Right renal cortex interstitium (tissue), 3 donors: ENCODE results near the gene GRM8. TPM values are rescaled to one million over a fixed set of nuclear protein-coding genes. Genes with fewer than 3 reads are reported as not detected.

Experiments
- DNase-seq, 3 donors: peaks; one replicate each; pipeline ENCODE4 v3.0.0-alpha.2; 2013; ENCODE audit warnings: low read depth in 3 of 3, low spot score in 2 of 3
- polyA plus RNA-seq, 3 donors: library from polyadenylated mRNA; unstranded; fragments of 120-200 nt; gene quantifications; one replicate each; pipeline ENCODE4 v1.2.1, GENCODE V29; 2013; ENCODE audit not compliant: insufficient read length in 3 of 3

Gene GRM8
- polyA plus RNA-seq, 3 donors = 8.6 to 12.6 (median 8.8) TPM

GRCh38 chr7:127152423-127152822 lies 100.3 kb downstream of the GRM8 start:
- DNase-seq = no peak

GRCh38 chr7:127151379-127151778 lies 101.4 kb downstream of the GRM8 start:
- DNase-seq = no peak

GRCh38 chr7:127150543-127150942 lies 102.2 kb downstream of the GRM8 start:
- no peak for DNase-seq

GRCh38 chr7:127146746-127147536 lies 105.8 kb downstream of the GRM8 start:
- no peak for DNase-seq

- no peak for DNase-seq
Observed at GRCh38 chr7:127137146-127137545, 115.6 kb downstream of the GRM8 start.

GRCh38 chr7:127135871-127136485 lies 116.8 kb downstream of the GRM8 start:
- no peak for DNase-seq

GRCh38 chr7:127123220-127123619 lies 129.5 kb downstream of the GRM8 start:
- DNase-seq = no peak

GRCh38 chr7:127119517-127119916 lies 133.2 kb downstream of the GRM8 start:
- DNase-seq = no peak

- no peak for DNase-seq
Observed at GRCh38 chr7:127114742-127115265, 137.9 kb downstream of the GRM8 start.

GRCh38 chr7:127107601-127108007 lies 145.1 kb downstream of the GRM8 start:
- DNase-seq = peak; percentile 58 to 74 (median 61)

- no peak for DNase-seq
Observed at GRCh38 chr7:127093340-127093739, 159.4 kb downstream of the GRM8 start.

GRCh38 chr7:127091620-127092019 lies 161.1 kb downstream of the GRM8 start:
- no peak for DNase-seq

GRCh38 chr7:127089146-127089545 lies 163.6 kb downstream of the GRM8 start:
- no peak for DNase-seq

- no peak for DNase-seq
Observed at GRCh38 chr7:127081539-127081938, 171.2 kb downstream of the GRM8 start.

GRCh38 chr7:127080576-127080975 lies 172.2 kb downstream of the GRM8 start:
- no peak for DNase-seq

- DNase-seq = no peak
Observed at GRCh38 chr7:127066974-127067373, 185.8 kb downstream of the GRM8 start.

- DNase-seq = no peak
Observed at GRCh38 chr7:127059475-127059874, 193.3 kb downstream of the GRM8 start.

GRCh38 chr7:127057918-127058317 lies 194.8 kb downstream of the GRM8 start:
- no peak for DNase-seq

- no peak for DNase-seq
Observed at GRCh38 chr7:127056202-127056601, 196.5 kb downstream of the GRM8 start.

- no peak for DNase-seq
Observed at GRCh38 chr7:127047521-127047920, 205.2 kb downstream of the GRM8 start.

GRCh38 chr7:127041689-127042452 lies 210.9 kb downstream of the GRM8 start:
- no peak for DNase-seq
